GM18505 (cell line): ENCODE data around the gene ATF2.
"Not testable (repeated sequence)": the region's sequence is repeated elsewhere in the genome, so short reads cannot be mapped to it uniquely, and the experiment has no call there.

Experiments used
- ATAC-seq: cut with Tn5 transposase; IDR thresholded peaks from one replicate; pipeline ENCODE4 v1.9.1; 2021; ENCODE audit not compliant: unreplicated experiment
- POLR2A ChIP-seq: IDR thresholded peaks from 4 replicates; pipeline ENCODE4 v1.6.1; 2011; ENCODE audit warnings: borderline replicate concordance; ENCODE audit not compliant: insufficient read depth, insufficient read length; ENCODE audit errors: extremely low read depth

The ATF2 gene

DNA sequence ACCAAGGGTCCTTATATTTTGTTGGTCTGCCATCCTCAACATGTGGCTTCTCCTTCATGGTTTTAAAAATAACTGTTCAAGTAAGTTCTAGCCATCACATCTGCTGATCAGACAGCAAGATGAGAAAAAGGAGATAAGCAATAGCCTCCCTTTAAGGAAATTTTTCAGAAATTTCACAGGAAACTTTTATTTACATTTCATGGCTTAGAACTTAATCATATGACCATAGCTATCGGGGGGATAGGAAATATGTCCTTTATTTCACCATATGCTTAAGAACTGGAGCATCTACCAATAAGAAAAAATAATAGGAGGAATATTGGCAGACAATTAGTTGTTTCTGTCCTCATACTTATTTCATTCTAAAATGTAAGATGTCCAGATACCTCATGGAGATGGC lies 16.2 kb downstream of the ATF2 start:
- ATAC-seq = no peak
- TF ChIP-seq POLR2A = no peak

DNA sequence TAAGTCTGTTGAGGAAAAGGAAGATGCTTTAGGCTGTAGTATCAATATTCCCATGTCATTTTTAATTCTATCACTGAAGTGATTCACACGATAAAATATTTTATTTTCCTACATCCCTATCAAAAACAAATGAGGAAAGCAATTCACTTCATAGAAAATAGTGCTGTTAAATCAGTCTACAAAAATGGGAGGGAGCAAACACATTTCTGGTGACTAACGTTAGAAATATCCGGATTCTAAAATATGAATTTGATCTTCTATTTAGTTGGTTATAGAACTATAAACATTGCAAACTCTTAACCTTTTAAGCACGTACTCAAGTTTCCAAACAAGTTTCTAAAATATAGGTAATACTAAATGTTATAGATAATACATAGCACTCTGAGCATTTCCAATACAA lies 20.8 kb downstream of the ATF2 start:
- no peak for TF ChIP-seq POLR2A
- ATAC-seq = no peak

DNA sequence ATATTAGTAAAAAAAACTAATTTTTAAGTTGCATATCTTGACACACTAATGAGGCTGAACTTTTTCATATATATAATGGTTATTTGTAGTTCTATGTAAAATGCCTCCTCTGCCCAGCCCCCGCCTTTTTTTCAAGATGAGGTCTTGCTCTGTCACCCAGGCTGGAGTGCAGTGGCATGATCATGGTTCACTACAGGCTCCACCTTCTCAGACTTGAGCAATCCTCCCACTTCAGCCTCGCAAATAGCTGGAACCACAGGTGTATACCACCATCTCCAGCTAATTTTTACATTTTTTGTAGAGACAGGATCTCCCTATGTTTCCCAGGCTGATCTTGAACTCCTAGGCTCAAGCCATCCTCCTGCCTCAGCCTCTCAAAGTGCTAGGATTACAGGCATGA lies 24.3 kb downstream of the ATF2 start:
- no peak for TF ChIP-seq POLR2A
- no peak for ATAC-seq

DNA sequence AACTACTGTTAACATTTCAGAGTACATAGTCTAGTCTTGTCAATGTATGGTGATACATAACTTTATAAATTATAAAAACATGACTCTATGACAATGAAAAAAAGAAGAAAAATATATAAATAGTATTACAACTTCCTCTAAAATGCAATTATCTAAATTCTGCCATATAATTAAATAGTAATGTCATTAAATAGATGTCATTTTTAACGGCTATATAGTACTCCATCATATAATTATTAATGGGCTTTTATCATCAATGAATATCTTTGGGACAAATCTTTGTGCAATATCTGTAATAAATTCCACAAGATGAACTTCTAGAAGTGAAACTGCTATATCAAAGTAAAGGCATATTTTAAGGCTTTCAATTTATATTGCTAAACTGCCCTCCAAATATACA lies 24.8 kb downstream of the ATF2 start:
- ATAC-seq = no peak
- TF ChIP-seq POLR2A = no peak

DNA sequence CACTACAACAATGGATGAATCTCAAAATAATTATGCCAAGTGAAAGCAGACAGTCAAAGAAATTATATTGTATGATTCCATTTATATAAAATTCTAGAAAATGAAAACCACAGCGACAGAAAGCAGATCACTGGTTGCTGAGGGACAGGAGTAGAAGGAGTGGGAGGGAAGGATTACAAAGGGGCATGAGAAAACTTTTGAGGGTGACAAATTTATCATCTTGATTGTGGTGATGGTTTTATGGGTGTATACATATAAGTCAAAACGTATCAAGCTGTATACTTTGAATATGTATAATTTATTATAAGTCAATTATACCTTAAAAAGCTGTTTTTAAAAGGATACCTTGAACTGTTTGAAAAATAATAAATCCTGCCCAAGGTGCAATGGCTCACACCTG lies 27.7 kb downstream of the ATF2 start:
- TF ChIP-seq POLR2A = no peak
- no peak for ATAC-seq

DNA sequence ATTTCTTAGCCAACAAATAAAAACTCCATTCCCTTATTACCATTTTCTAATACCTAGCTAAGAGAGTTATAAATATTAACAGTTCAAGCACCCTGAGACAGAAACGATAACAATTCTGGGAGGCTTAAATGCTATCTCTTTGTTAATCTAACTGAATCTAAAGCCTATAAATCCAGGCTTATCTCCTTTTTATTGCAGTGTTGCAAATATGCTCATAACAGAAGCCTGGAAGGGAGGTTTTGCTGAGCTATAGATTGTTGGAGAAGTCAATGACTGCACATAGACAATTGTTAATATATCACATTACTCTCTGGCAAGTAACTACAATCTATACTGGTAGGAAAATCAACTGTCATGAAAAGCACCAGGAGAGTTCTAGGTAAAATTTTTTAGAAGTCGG lies 30.2 kb downstream of the ATF2 start:
- ATAC-seq = no peak
- TF ChIP-seq POLR2A = no peak

DNA sequence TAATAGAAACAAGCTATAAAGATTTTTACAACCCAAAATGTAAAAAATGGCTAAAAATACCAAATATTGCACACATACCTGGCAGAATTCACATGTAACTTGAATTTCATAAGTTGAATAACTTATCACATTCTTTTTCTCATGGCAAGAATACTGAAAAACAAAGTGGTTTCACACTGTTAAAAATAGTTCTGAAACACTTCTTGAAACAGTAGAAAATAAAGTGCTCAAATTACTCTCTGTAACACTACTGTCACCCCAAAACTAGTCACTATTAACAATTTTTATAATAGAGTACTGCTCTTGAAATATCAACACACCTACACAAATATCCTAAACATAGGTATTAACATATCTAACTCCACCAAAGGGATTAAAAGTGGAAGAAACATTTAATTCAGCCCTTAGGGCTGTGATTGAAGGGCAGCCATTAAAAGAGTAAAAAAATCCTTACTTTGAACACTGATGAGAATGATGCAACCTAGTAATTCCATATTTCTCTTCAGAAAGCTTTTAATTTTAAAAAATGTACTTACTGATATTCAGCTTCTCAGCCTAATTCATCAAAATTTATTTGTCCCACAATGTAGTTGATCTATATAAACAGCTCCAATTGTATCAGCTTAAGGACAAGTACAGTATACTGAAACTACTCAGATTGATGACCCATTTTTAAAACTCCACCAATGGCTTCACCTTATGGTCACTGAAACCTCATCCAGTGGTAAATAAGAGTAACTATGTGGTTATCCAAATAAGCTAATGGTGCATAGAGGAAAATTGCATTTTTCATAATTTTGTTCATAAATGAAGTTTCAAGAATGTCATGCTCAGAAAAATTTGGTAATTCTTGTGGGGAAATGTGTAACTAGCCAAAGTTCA lies 31.4 kb downstream of the ATF2 start:
- no peak for ATAC-seq
- TF ChIP-seq POLR2A = no peak

DNA sequence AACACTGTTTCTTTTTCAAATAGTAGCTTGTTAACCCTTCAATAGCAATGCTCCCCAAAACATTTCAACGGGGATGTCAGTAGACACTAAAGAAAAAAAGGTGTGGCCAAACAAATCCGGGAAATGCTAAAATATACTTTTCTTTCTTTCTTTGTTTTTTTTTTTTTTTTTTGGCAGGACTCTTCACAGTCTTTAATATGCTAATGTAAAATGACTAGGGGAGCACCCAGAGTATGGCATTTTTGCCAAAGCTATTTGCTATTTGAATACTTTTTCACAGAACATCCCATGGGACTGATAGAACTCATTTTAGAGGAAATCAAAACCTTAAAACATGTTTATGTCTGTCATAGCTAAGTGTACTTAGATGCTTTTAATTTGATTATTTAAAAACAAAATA lies 32.1 kb downstream of the ATF2 start:
- ATAC-seq = no peak
- TF ChIP-seq POLR2A = no peak

DNA sequence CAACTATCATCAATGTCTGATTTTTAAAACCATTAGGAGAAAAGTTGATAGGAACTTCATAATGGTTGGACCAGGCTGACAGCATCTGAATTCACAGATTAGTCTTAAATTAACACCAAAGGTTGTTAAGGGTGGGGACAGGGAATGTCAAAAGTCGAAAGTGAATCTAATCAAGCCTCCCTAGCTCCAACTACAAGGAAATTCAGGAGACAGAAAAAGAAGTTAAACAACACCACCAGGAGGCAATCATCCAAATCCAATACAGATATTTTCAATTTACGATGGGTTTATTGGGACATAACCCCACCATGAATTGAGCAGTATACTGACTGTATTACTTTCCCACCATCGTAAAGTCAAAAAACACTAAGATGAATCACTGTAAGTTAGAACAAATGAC lies 32.8 kb downstream of the ATF2 start:
- no peak for TF ChIP-seq POLR2A
- no peak for ATAC-seq

DNA sequence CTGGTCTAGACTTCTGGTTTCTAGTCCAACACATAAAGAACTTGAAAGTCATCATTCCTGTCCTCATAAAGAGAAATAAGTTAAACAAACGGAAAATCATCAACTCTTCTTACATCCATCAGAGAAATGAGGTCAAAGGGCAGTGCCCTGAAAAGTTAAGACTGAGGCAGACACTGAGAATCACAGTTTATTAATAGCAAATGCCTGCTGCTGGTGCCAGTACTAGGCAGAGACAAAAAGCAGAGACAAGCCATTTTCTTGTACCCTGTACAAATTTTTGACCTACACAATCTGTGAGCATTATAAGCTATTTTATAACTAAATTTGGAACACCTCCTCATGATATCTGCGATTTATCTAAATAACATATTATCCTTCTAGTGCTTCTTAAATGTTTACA lies 36.8 kb downstream of the ATF2 start:
- no peak for ATAC-seq

DNA sequence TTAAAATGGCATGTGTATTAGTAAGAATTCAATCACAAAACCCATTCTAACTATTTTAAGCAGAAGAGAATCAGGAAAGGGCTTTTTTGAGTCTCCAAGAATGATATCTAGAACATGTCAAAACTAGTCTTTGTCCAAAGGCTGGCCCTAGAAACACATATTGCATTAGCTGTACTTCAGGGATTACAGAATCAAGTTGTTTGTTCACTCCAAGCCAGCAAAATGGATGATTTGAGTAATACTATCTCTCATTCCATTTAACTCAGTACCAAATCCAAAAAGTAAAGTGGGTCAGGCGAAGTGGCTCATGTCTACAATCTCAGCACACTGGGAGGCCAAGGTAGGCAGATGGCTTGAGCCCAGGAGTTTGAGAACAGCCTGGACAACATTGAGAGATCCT lies 41.3 kb downstream of the ATF2 start:
- TF ChIP-seq POLR2A = no peak
- no peak for ATAC-seq

More for the DNA sequence above, 36.8 kb downstream of the ATF2 start:
- no peak for TF ChIP-seq POLR2A

DNA sequence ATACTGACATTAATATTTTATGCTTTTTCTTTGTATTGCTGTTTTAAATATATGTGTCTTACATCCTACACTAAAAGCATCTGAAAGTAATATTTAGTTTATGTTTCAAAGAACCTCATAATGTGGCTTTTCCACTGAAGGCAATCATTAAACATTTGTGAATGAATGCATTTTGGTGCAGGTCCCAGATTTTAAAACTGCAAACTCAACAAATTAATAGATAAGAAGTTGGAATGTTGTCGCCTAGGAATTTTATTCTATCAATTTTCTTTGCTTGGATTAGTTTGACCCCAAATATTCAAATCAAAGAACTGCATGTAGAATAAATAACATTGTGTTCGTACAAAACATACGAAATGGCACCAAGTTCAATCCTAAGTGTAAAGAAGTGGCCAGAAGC lies 44.7 kb downstream of the ATF2 start:
- TF ChIP-seq POLR2A = no peak
- ATAC-seq = no peak

DNA sequence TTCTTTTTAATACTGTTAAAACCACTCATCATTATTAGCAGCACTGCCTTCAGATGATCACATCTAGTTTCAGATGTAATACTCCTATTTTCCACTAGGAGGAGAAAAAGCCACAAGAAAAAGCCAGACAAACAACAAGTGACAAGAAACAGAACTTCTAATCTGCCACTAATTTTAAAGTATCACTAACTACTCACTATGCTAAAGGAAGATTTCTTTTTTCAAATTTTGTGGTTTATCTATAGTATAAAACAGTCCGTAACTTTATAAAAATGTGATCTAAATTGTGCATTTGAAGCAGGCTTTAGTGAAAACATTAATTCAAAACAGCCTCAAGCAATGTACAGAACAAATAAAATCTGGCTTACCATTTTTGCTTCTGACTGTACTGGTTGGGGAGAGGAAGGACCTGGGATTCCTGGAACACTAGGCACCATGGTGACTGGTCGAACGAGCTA lies 56.8 kb downstream of the ATF2 start:
- TF ChIP-seq POLR2A = no peak
- no peak for ATAC-seq

DNA sequence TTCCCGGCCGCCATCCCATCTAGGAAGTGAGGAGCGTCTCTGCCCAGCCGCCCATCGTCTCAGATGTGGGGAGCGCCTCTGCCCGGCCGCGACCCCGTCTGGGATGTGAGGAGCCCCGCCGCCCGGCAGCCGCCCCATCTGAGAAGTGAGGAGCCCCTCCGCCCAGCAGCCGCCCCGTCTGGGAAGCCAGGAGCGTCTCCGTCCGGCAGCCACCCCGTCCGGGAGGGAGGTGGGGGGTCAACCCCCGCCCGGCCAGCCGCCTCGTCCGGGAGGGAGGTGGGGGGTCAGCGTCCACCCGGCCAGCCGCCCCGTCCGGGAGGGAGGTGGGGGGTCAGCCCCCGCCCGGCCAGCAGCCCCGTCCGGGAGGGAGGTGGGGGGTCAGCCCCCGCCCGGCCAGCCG lies 59.9 kb downstream of the ATF2 start:
- not testable (repeated sequence) for ATAC-seq

DNA sequence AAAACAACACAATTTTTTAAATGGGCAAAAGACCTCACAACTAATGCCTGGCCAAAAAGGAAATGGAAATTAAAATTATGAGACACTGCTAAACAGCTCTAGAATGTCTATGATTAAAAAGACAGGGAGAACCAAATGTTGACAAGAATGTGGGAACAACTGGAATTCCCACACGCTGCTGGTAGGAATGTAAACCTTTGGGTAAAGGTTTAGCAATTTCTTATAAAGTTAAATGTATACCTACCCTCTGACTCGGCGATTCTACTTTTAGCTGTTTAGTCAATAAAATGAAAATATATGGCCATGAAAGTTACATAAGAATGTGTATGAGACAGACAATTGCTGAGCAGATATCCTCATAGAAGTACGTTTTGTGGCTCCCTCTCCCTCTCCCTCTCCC lies 60.9 kb downstream of the ATF2 start:
- ATAC-seq = no peak
- TF ChIP-seq POLR2A = no peak
